Mesodermal cell (in vitro differentiated cells): ENCODE measurements around the gene NAIF1.
"Not testable (repeated sequence)": the region's sequence is repeated elsewhere in the genome, so short reads cannot be mapped to it uniquely, and the experiment has no call there.

Experiments
- H3K27ac ChIP-seq: 2 replicates; pipeline ENCODE4 v1.7.0; 2013; ENCODE audit warnings: mild to moderate bottlenecking, low read depth, low read length, moderate library complexity; ENCODE audit not compliant: severe bottlenecking
- H3K36me3 ChIP-seq: 2 replicates; pipeline ENCODE4 v1.7.1; 2013; ENCODE audit warnings: mild to moderate bottlenecking, low read length, moderate library complexity; ENCODE audit not compliant: control insufficient read depth, insufficient read depth
- H3K4me1 ChIP-seq: one replicate; pipeline ENCODE4 v1.7.1; 2013; ENCODE audit warnings: mild to moderate bottlenecking, low read length; ENCODE audit not compliant: insufficient read depth, control insufficient read depth, poor library complexity, severe bottlenecking
- H3K4me3 ChIP-seq: 2 replicates; pipeline ENCODE4 v1.7.0; 2013; ENCODE audit warnings: low read length, control low read depth, mild to moderate bottlenecking; ENCODE audit not compliant: insufficient read depth, poor library complexity, severe bottlenecking; ENCODE audit errors: extremely low read depth
- H3K9me3 ChIP-seq: 2 replicates; pipeline ENCODE4 v1.7.1; 2013; ENCODE audit warnings: mild to moderate bottlenecking, low read length, moderate library complexity; ENCODE audit not compliant: control insufficient read depth
- WGBS, 2 experiments: methylation state at CpG; one replicate each; pipeline ENCODE4 v1.1.5; 2013; ENCODE audit warnings: missing lambda C conversion rate in 2 of 2; ENCODE audit not compliant: insufficient coverage in 2 of 2; 5-methylcytosine and 5-hydroxymethylcytosine counted together

NAIF1 gene

DNA sequence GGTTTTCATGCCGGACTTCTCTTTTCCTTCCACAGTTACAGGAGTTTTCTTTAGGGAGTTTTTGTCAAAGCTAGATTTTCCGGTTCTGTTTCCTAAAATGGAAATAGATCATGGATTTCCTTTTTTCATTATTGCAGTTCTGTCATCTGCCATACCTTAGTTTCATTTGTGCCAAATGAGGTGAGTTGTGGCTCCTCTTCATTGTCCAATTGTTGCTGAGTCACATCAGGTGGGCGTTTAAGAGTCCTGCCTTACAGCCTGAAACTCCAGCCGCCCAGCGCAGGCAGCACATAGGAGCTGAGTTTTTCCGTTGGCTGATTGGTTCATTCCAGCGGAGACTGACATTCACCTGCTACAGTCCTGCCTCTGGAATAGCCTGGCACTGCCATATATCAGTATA lies 15.0 kb upstream of the NAIF1 start:
- peaks cover 11% of the 10 kb centered on the region for H3K4me1 ChIP-seq
- 86 to 93% methylated on average over 3 to 5 of the region's 7 CpGs for WGBS, 2 experiments
- H3K4me3 ChIP-seq, result no peak overlapping the region
- no peak overlapping the region for H3K27ac ChIP-seq
- H3K9me3 ChIP-seq, result no peaks in the 10 kb centered on the region
- H3K36me3 ChIP-seq, result peaks cover 4% of the 10 kb centered on the region

GRCh38 chr9:128081056-128081455 lies 13.9 kb upstream of the NAIF1 start:
- 80 to 100% methylated on average over 1 of the region's 3 CpGs for WGBS, 2 experiments
- H3K4me3 ChIP-seq, result no peak overlapping the region
- no peaks in the 10 kb centered on the region for H3K9me3 ChIP-seq
- H3K36me3 ChIP-seq, result peaks cover 4% of the 10 kb centered on the region
- peaks cover 11% of the 10 kb centered on the region for H3K4me1 ChIP-seq
- peak overlapping the region; percentile 38 for H3K27ac ChIP-seq

DNA sequence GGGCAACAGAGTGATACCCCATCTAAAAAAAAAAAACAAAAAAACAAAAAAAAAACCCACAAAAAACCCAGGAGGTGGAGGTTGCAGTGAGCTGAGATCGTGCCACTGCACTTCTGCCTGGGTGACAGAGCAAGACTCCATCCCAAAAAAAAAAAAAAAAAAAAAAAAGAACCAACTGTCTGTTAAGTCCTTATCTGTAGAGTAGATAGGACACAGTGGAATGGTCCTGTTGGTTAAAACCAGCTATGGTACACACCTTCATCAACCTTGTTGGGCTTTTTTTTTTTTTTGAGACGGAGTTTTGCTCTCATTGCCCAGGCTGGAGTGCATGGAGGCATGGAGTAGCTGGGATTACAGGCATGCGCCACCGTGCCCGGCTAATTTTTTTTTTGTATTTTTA lies 13.1 kb upstream of the NAIF1 start:
- H3K27ac ChIP-seq, result no peak overlapping the region
- no peaks in the 10 kb centered on the region for H3K9me3 ChIP-seq
- peaks cover 11% of the 10 kb centered on the region for H3K4me1 ChIP-seq
- H3K36me3 ChIP-seq, result peaks cover 4% of the 10 kb centered on the region
- H3K4me3 ChIP-seq, result no peak overlapping the region
- WGBS, 2 experiments, result 87 to 93% methylated on average over 3 of the region's 5 CpGs

DNA sequence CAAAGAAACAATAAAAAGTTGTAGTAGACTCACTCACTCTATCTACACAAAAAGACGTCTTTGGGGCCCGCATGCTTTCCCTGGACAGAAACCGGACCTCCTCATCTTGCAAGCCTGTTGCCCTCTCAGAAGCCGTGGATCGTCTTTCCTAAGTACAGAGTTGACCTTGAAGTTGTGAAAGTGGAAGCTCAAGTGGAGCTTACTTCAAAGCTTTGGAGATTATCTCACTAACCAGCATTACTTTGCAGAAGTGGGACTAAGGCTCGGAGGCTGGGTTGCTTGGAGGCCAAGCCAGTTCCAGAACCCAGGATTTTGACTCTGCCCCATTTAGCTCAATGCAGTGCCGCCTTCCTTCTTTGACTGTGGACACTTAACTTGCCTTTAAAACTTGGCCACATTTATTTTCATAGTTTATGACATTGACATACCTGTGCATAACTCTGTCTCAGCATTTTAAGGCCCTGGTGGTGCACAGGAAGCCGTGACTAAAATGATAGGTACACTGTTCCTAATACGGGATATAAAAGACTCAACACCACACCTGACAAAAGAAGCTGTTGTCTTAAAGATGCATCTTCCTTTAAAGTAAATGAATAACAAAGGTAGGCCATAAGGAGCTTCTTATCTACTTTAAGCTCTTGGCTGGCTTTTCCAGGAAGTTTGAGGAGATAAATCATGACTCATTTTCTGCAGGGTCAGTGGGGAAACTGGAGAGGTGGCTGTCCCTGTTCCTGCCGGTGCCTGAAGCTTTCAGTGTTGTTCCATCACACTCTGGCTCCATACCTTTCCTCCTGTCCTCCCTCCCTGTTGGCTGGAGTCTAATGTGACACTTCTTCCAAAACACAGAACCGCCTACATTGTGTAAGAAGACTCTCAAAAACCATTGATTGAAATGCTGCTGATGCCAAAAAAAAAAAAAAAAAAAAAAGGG lies 11.6 kb upstream of the NAIF1 start:
- Histone ChIP-seq H3K4me3 (no peak overlapping the region), H3K9me3 (no peaks in the 10 kb centered on the region), H3K4me1 (peaks cover 11% of the 10 kb centered on the region), H3K36me3 (peaks cover 5% of the 10 kb centered on the region), H3K27ac (peak overlapping the region; percentile 52)
- whole genome bisulfite sequencing, 2 experiments, result 76 to 93% methylated on average over 4 to 7 of the region's 11 CpGs

DNA sequence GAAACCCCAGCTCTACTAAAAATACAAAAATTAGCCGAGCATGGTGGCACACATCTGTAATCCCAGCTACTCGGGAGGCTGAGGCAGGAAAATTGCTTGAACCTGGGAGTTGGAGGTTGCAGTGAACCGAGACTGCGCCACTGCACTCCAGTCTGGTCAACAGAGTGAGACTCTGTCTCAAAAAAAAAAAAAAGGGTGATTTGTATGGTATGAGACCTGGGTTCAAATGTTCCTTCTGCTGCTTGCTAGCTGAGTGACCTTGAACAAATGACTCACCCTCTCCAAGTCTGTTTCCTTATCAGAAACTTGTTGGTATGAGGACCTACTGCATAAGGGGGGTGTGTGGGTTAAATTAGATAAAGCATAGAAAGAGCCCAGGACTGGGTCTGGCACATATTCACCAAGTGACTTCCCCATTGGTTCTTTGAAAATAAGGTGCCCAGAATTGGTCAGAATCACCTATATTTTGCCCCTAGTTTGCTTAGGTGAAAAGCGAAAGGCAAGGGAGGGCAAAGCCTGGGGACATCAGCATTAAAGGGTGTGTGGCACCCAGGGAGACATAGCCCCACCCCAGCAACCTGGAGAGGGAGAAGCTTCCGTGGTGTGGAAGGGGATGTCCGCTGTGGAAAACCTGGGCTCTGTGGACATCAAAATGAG lies 10.9 kb upstream of the NAIF1 start:
- H3K27ac ChIP-seq, result peak overlapping the region; percentile 52
- H3K9me3 ChIP-seq, result no peaks in the 10 kb centered on the region
- peaks cover 13% of the 10 kb centered on the region for H3K4me1 ChIP-seq
- no peak overlapping the region for H3K4me3 ChIP-seq
- WGBS, 2 experiments, result 92 to 100% methylated on average over 2 to 4 of the region's 7 CpGs
- peaks cover 8% of the 10 kb centered on the region for H3K36me3 ChIP-seq

DNA sequence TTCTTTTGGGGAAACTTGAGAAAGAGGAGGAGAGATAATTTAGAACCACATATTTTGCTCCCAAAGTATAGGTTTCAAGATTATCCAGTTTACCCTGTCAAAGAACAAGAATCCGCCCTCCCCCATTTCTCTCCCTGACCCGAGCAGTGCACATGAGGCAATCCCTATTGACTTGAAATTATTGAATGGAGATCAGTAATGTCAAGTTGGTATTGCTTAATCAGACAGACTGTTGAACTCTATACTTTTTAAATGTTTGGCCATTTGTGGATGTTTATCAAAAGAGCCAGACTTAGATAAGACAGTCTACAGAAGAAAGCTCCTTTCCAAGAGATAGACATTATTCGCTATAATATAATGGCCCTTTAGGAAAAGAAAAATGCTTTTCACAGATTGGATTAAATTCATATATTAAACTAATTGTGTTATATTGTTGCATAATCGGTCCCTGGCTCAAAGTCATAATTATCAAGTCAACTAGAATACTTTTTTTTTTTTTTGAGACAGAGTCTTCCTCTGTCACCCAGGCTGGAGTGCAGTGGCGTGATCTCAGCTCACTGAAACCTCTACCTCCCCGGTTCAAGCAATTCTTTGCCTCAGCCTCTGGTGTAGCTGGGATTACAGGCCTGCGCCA lies 6.2 kb upstream of the NAIF1 start:
- Histone ChIP-seq H3K36me3 (peaks cover 4% of the 10 kb centered on the region), H3K27ac (no peak overlapping the region), H3K9me3 (no peaks in the 10 kb centered on the region), H3K4me3 (no peak overlapping the region), H3K4me1 (peaks cover 17% of the 10 kb centered on the region)
- 89 to 100% methylated on average over 2 to 3 of the region's 7 CpGs for WGBS, 2 experiments

GRCh38 chr9:128072144-128073021 lies 5.3 kb upstream of the NAIF1 start:
- Histone ChIP-seq H3K4me1 (peaks cover 13% of the 10 kb centered on the region), H3K27ac (peak overlapping the region; percentile 41)
- whole genome bisulfite sequencing, 2 experiments, result 78 to 81% methylated on average over 3 to 5 of the region's 5 CpGs

GRCh38 chr9:128071475-128071874 lies 4.4 kb upstream of the NAIF1 start:
- H3K9me3 ChIP-seq, H3K36me3 ChIP-seq, H3K27ac ChIP-seq, H3K4me3 ChIP-seq: not testable (repeated sequence)
- 95 to 97% methylated on average over 10 of the region's 12 CpGs for WGBS, 2 experiments
- H3K4me1 ChIP-seq, result peaks cover 16% of the 10 kb centered on the region

More at GRCh38 chr9:128072144-128073021, 5.3 kb upstream of the NAIF1 start:
- H3K9me3 ChIP-seq, result no peaks in the 10 kb centered on the region
- peaks cover 4% of the 10 kb centered on the region for H3K36me3 ChIP-seq
- H3K4me3 ChIP-seq, result no peak overlapping the region

- Histone ChIP-seq H3K36me3 (peaks cover 4% of the 10 kb centered on the region), H3K9me3 (no peaks in the 10 kb centered on the region), H3K4me1 (peaks cover 18% of the 10 kb centered on the region), H3K27ac (no peak overlapping the region), H3K4me3 (no peak overlapping the region)
- WGBS, 2 experiments, result 92 to 96% methylated on average over 4 of the region's 7 CpGs
Observed at GRCh38 chr9:128070874-128071273, 3.8 kb upstream of the NAIF1 start.
